Activated CD8-positive, alpha-beta T cell treated with anti-CD3 and anti-CD28 coated beads, Interleukin-2, amount 10 ng/mL, durations not matched to agents 7 days and 5 days (primary cell): Measurements from ENCODE around the gene ALB. TPM values are rescaled to one million over a fixed set of nuclear protein-coding genes. Genes with fewer than 3 reads are reported as not detected.

ENCODE experiments used
- ATAC-seq: fragments of 150-1000 bp; cut with Tn5 transposase; one replicate; pipeline ENCODE4 v1.10.0; 2021; ENCODE audit warnings: moderate library complexity
- CTCF ChIA-PET: fragments of 350-600 bp; sonication (Branson Sonifier 250); formaldehyde crosslinking; loops from one replicate; lab custom pipeline; 2021; ENCODE audit warnings: antibody characterized with exemption; lab: Charles Lee
- POLR2A ChIA-PET: fragments of 350-600 bp; sonication (Branson Sonifier 250); formaldehyde crosslinking; loops from one replicate; lab custom pipeline; 2021; ENCODE audit warnings: antibody characterized with exemption; lab: Charles Lee
- DNase-seq: peaks from one replicate; pipeline ENCODE4 v3.0.0-alpha.2; 2020
- H3K27ac Mint-ChIP-seq: one replicate; pipeline ENCODE4 v1.8.0; 2021; ENCODE audit warnings: mild to moderate bottlenecking, mixed read lengths
- H3K27me3 Mint-ChIP-seq: one replicate; pipeline ENCODE4 v1.8.0; 2021; ENCODE audit warnings: low read depth, mixed read lengths
- H3K36me3 Mint-ChIP-seq: one replicate; pipeline ENCODE4 v1.8.0; 2021; ENCODE audit warnings: low read depth, mixed read lengths
- H3K4me1 Mint-ChIP-seq: one replicate; pipeline ENCODE4 v1.8.0; 2021; ENCODE audit warnings: low read depth, mixed read lengths
- H3K4me3 Mint-ChIP-seq: one replicate; pipeline ENCODE4 v1.8.0; 2021; ENCODE audit warnings: mild to moderate bottlenecking, mixed read lengths
- H3K9me3 Mint-ChIP-seq: one replicate; pipeline ENCODE4 v1.8.0; 2022; ENCODE audit warnings: mixed read lengths; ENCODE audit not compliant: insufficient read depth
- total RNA-seq, 2 experiments: library from RNA; stranded (reverse); gene quantifications; one replicate each; pipeline ENCODE4 v1.2.3, GENCODE V29; 2021

Gene ALB
- total RNA-seq, 2 experiments from 2014 or later = not detected

DNA sequence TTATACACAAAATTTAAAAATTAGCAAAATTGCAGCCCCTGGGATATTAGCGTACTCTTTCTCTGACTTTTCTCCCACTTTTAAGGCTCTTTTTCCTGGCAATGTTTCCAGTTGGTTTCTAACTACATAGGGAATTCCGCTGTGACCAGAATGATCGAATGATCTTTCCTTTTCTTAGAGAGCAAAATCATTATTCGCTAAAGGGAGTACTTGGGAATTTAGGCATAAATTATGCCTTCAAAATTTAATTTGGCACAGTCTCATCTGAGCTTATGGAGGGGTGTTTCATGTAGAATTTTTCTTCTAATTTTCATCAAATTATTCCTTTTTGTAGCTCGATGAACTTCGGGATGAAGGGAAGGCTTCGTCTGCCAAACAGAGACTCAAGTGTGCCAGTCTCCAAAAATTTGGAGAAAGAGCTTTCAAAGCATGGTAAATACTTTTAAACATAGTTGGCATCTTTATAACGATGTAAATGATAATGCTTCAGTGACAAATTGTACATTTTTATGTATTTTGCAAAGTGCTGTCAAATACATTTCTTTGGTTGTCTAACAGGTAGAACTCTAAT is 6.0 kb downstream of the ALB start:
- Mint-ChIP-seq H3K4me1 (no peaks in the 10 kb centered on the region), H3K27ac (no peak overlapping the region), H3K27me3 (no peaks in the 10 kb centered on the region), H3K36me3 (no peaks in the 10 kb centered on the region), H3K4me3 (no peak overlapping the region), H3K9me3 (no peaks in the 10 kb centered on the region)
- DNase-seq = no peak
- ATAC-seq = no peak
- ChIA-PET CTCF (no interaction called here), POLR2A (no interaction called here)

DNA sequence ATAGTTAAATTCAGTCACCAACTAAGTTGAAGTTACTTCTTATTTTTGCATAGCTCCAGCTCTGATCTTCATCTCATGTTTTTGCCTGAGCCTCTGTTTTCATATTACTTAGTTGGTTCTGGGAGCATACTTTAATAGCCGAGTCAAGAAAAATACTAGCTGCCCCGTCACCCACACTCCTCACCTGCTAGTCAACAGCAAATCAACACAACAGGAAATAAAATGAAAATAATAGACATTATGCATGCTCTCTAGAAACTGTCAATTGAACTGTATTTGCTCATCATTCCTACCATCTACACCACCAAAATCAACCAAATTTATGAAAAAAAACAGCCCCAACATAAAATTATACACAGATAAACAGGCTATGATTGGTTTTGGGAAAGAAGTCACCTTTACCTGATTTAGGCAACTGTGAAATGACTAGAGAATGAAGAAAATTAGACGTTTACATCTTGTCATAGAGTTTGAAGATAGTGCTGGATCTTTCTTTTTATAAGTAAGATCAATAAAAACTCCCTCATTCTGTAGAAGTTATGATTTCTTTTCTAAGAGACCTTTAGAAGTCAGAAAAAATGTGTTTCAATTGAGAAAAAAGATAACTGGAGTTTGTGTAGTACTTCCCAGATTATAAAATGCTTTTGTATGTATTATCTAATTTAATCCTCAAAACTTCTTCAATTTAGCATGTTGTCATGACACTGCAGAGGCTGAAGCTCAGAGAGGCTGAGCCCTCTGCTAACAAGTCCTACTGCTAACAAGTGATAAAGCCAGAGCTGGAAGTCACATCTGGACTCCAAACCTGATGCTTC is 7.0 kb downstream of the ALB start:
- DNase-seq (no peak), ATAC-seq (no peak)
- POLR2A ChIA-PET = no interaction called here
- Mint-ChIP-seq H3K4me3 (no peak overlapping the region), H3K27ac (no peak overlapping the region), H3K4me1 (no peaks in the 10 kb centered on the region), H3K9me3 (no peaks in the 10 kb centered on the region), H3K36me3 (no peaks in the 10 kb centered on the region), H3K27me3 (no peaks in the 10 kb centered on the region)
- CTCF ChIA-PET = no interaction called here

DNA sequence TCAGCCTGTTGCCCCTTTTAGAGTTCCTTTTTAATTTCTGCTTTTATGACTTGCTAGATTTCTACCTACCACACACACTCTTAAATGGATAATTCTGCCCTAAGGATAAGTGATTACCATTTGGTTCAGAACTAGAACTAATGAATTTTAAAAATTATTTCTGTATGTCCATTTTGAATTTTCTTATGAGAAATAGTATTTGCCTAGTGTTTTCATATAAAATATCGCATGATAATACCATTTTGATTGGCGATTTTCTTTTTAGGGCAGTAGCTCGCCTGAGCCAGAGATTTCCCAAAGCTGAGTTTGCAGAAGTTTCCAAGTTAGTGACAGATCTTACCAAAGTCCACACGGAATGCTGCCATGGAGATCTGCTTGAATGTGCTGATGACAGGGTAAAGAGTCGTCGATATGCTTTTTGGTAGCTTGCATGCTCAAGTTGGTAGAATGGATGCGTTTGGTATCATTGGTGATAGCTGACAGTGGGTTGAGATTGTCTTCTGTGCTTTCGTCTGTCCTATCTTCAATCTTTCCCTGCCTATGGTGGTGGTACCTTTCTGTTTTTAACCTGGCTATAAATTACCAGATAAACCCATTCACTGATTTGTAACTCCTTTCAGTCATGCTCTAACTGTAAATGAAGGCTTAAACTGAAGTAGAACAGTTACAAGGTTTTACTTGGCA is 7.8 kb downstream of the ALB start:
- no peaks in the 10 kb centered on the region for H3K4me1 Mint-ChIP-seq
- no peaks in the 10 kb centered on the region for H3K9me3 Mint-ChIP-seq
- no peaks in the 10 kb centered on the region for H3K36me3 Mint-ChIP-seq
- POLR2A ChIA-PET = no interaction called here
- no peaks in the 10 kb centered on the region for H3K27me3 Mint-ChIP-seq
- CTCF ChIA-PET = no interaction called here
- no peak for ATAC-seq
- DNase-seq = no peak
- no peak overlapping the region for H3K27ac Mint-ChIP-seq
- no peak overlapping the region for H3K4me3 Mint-ChIP-seq

DNA sequence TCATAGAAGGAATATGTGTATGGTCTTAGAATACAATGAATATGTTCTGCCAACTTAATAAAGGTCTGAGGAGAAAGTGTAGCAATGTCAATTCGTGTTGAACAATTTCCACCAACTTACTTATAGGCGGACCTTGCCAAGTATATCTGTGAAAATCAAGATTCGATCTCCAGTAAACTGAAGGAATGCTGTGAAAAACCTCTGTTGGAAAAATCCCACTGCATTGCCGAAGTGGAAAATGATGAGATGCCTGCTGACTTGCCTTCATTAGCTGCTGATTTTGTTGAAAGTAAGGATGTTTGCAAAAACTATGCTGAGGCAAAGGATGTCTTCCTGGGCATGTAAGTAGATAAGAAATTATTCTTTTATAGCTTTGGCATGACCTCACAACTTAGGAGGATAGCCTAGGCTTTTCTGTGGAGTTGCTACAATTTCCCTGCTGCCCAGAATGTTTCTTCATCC is 9.2 kb downstream of the ALB start:
- DNase-seq (no peak), ATAC-seq (no peak)
- H3K4me1 Mint-ChIP-seq = no peaks in the 10 kb centered on the region
- H3K4me3 Mint-ChIP-seq = no peak overlapping the region
- H3K9me3 Mint-ChIP-seq = no peaks in the 10 kb centered on the region
- no peaks in the 10 kb centered on the region for H3K27me3 Mint-ChIP-seq
- no peak overlapping the region for H3K27ac Mint-ChIP-seq
- H3K36me3 Mint-ChIP-seq = no peaks in the 10 kb centered on the region
- CTCF ChIA-PET = no interaction called here
- POLR2A ChIA-PET = no interaction called here

DNA sequence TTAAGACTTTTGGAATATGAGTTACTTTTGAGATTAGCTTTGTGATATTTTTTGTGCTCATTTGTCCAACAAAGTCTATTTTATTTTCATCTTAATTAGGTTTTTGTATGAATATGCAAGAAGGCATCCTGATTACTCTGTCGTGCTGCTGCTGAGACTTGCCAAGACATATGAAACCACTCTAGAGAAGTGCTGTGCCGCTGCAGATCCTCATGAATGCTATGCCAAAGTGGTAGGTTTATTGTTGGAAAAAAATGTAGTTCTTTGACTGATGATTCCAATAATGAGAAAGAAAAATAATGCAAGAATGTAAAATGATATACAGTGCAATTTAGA is 10.8 kb downstream of the ALB start:
- Mint-ChIP-seq H3K36me3 (no peaks in the 10 kb centered on the region), H3K9me3 (no peaks in the 10 kb centered on the region), H3K4me3 (no peak overlapping the region), H3K27ac (no peak overlapping the region), H3K27me3 (no peaks in the 10 kb centered on the region), H3K4me1 (no peaks in the 10 kb centered on the region)
- no peak for DNase-seq
- ChIA-PET POLR2A (no interaction called here), CTCF (no interaction called here)
- no peak for ATAC-seq

DNA sequence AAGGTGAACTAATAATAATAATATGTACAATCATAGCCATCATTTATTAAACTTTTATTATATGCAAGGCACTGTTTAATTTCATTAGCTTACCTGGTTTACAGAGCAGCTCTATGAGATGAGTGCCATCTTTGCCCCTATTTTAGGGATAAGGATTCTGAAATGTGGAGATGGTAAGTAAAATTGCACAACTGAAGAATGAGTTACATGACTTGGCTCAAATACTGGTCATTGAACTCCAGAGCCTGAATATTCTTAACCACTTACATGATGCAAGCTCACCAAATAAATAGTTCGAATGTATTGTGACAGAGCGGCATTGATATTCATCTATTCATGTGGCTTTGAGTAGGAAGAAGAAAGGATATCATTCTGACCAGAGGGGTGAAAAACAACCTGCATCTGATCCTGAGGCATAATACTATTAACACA is 11.7 kb downstream of the ALB start:
- ChIA-PET CTCF (no interaction called here), POLR2A (no interaction called here)
- H3K36me3 Mint-ChIP-seq = no peaks in the 10 kb centered on the region

DNA sequence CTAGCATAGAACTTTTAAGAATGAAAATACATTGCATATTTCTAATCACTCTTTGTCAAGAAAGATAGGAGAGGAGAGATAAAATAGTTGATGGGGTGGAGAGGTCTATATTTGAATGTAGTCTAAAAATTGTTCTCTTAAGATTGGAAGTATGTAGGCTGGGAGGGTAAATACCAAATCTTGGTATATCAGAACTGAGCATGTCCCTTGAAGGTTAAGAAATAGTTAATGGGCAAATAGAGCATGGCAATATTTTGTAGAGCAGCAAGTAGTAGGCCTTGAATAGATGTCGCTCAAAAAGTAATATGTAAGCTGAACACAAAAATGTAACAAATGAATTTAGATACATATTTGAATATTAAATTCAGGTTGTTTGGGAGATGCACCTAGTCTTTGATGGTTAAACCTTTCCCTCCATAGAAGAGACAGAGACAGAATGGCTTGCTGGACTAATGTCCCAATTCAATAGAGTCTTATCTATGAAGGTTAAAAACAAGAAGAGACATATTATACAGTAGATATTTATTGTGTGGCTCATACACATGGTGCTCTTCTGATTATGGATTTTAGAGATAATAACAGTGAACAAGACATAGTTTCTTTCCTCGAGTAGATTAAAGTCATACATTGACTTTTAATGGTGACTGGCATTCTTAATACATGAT is 12.5 kb downstream of the ALB start:
- ATAC-seq = no peak
- no peaks in the 10 kb centered on the region for H3K36me3 Mint-ChIP-seq
- H3K4me3 Mint-ChIP-seq = no peak overlapping the region
- no peaks in the 10 kb centered on the region for H3K9me3 Mint-ChIP-seq
- DNase-seq = no peak
- CTCF ChIA-PET = no interaction called here
- no peaks in the 10 kb centered on the region for H3K27me3 Mint-ChIP-seq
- H3K27ac Mint-ChIP-seq = no peak overlapping the region
- POLR2A ChIA-PET = no interaction called here
- no peaks in the 10 kb centered on the region for H3K4me1 Mint-ChIP-seq

More for the DNA sequence above, 11.7 kb downstream of the ALB start:
- DNase-seq (no peak), ATAC-seq (no peak)
- Mint-ChIP-seq H3K4me1 (no peaks in the 10 kb centered on the region), H3K27ac (no peak overlapping the region), H3K4me3 (no peak overlapping the region), H3K9me3 (no peaks in the 10 kb centered on the region), H3K27me3 (no peaks in the 10 kb centered on the region)

DNA sequence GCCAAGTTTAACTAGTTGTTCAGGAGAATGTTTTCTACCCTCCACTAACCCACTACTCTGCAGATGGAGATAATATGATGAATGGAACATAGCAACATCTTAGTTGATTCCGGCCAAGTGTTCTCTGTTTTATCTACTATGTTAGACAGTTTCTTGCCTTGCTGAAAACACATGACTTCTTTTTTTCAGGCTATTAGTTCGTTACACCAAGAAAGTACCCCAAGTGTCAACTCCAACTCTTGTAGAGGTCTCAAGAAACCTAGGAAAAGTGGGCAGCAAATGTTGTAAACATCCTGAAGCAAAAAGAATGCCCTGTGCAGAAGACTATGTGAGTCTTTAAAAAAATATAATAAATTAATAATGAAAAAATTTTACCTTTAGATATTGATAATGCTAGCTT is 13.3 kb downstream of the ALB start:
- Mint-ChIP-seq H3K9me3 (no peaks in the 10 kb centered on the region), H3K36me3 (no peaks in the 10 kb centered on the region), H3K4me1 (no peaks in the 10 kb centered on the region), H3K4me3 (no peak overlapping the region), H3K27ac (no peak overlapping the region), H3K27me3 (no peaks in the 10 kb centered on the region)
- ATAC-seq (no peak), DNase-seq (no peak)
- ChIA-PET POLR2A (no interaction called here), CTCF (no interaction called here)

DNA sequence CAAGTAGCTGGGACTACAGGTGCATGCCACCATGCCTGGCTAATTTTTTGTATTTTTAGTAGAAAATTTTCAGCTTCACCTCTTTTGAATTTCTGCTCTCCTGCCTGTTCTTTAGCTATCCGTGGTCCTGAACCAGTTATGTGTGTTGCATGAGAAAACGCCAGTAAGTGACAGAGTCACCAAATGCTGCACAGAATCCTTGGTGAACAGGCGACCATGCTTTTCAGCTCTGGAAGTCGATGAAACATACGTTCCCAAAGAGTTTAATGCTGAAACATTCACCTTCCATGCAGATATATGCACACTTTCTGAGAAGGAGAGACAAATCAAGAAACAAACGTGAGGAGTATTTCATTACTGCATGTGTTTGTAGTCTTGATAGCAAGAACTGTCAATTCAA is 13.9 kb downstream of the ALB start:
- no peak overlapping the region for H3K4me3 Mint-ChIP-seq
- H3K27me3 Mint-ChIP-seq = no peaks in the 10 kb centered on the region
- H3K27ac Mint-ChIP-seq = no peak overlapping the region
- ChIA-PET POLR2A (no interaction called here), CTCF (no interaction called here)
- no peak for ATAC-seq
- H3K4me1 Mint-ChIP-seq = no peaks in the 10 kb centered on the region
- H3K36me3 Mint-ChIP-seq = no peaks in the 10 kb centered on the region
- H3K9me3 Mint-ChIP-seq = no peaks in the 10 kb centered on the region
- DNase-seq = no peak

DNA sequence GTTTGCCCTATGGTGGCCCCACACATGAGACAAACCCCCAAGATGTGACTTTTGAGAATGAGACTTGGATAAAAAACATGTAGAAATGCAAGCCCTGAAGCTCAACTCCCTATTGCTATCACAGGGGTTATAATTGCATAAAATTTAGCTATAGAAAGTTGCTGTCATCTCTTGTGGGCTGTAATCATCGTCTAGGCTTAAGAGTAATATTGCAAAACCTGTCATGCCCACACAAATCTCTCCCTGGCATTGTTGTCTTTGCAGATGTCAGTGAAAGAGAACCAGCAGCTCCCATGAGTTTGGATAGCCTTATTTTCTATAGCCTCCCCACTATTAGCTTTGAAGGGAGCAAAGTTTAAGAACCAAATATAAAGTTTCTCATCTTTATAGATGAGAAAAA is 14.6 kb downstream of the ALB start:
- ATAC-seq = no peak
- H3K27ac Mint-ChIP-seq = no peak overlapping the region
- H3K4me1 Mint-ChIP-seq = no peaks in the 10 kb centered on the region
- H3K4me3 Mint-ChIP-seq = no peak overlapping the region
- H3K9me3 Mint-ChIP-seq = no peaks in the 10 kb centered on the region
- no peaks in the 10 kb centered on the region for H3K36me3 Mint-ChIP-seq
- H3K27me3 Mint-ChIP-seq = no peaks in the 10 kb centered on the region
- CTCF ChIA-PET = no interaction called here
- POLR2A ChIA-PET = no interaction called here
- DNase-seq = no peak

DNA sequence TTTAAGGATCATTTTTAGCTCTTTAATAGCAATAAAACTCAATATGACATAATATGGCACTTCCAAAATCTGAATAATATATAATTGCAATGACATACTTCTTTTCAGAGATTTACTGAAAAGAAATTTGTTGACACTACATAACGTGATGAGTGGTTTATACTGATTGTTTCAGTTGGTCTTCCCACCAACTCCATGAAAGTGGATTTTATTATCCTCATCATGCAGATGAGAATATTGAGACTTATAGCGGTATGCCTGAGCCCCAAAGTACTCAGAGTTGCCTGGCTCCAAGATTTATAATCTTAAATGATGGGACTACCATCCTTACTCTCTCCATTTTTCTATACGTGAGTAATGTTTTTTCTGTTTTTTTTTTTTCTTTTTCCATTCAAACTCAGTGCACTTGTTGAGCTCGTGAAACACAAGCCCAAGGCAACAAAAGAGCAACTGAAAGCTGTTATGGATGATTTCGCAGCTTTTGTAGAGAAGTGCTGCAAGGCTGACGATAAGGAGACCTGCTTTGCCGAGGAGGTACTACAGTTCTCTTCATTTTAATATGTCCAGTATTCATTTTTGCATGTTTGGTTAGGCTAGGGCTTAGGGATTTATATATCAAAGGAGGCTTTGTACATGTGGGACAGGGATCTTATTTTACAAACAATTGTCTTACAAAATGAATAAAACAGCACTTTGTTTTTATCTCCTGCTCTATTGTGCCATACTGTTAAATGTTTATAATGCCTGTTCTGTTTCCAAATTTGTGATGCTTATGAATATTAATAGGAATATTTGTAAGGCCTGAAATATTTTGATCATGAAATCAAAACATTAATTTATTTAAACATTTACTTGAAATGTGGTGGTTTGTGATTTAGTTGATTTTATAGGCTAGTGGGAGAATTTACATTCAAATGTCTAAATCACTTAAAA is 15.3 kb downstream of the ALB start:
- H3K27ac Mint-ChIP-seq = no peak overlapping the region
- no peaks in the 10 kb centered on the region for H3K9me3 Mint-ChIP-seq
- no peak overlapping the region for H3K4me3 Mint-ChIP-seq
- CTCF ChIA-PET = no interaction called here
- H3K4me1 Mint-ChIP-seq = no peaks in the 10 kb centered on the region
- DNase-seq = no peak
- H3K27me3 Mint-ChIP-seq = no peaks in the 10 kb centered on the region
- no peaks in the 10 kb centered on the region for H3K36me3 Mint-ChIP-seq
- no peak for ATAC-seq
- POLR2A ChIA-PET = no interaction called here
